Neural crest cell (in vitro differentiated cells): ENCODE results near the gene EIF4E2. TPM values are rescaled to one million over a fixed set of nuclear protein-coding genes. Genes with fewer than 3 reads are reported as not detected.
A peak's percentile ranks its signal among the peaks of the same experiment; 100 is the strongest.
"Not testable (repeated sequence)": the region's sequence is repeated elsewhere in the genome, so short reads cannot be mapped to it uniquely, and the experiment has no call there.

Experiments used
- DNase-seq: peaks from one replicate; pipeline ENCODE4 v3.0.0; 2021; ENCODE audit warnings: low read depth, mixed read lengths, low spot score
- H3K27ac Mint-ChIP-seq: one replicate; pipeline ENCODE4 v1.8.0; 2021; ENCODE audit warnings: mild to moderate bottlenecking, mixed read lengths; ENCODE audit not compliant: unreplicated experiment
- H3K27me3 Mint-ChIP-seq: 2 replicates; pipeline ENCODE4 v1.8.0; 2021; ENCODE audit warnings: low read depth, mild to moderate bottlenecking, mixed read lengths
- H3K36me3 Mint-ChIP-seq: 2 replicates; pipeline ENCODE4 v1.8.0; 2021; ENCODE audit warnings: low read depth, mild to moderate bottlenecking, mixed read lengths
- H3K4me1 Mint-ChIP-seq: 2 replicates; pipeline ENCODE4 v1.8.0; 2021; ENCODE audit warnings: mixed read lengths
- H3K4me3 Mint-ChIP-seq: one replicate; pipeline ENCODE4 v1.8.0; 2021; ENCODE audit warnings: mild to moderate bottlenecking, mixed read lengths
- H3K9me3 Mint-ChIP-seq: 2 replicates; pipeline ENCODE4 v1.8.0; 2021; ENCODE audit warnings: mixed read lengths
- CTCF ChIP-seq: fragments of 200-600 bp; sonication (generic); conservative IDR thresholded peaks from 2 replicates; pipeline ENCODE4 v1.5.0; 2021; ENCODE audit warnings: antibody characterized with exemption, mild to moderate bottlenecking
- total RNA-seq: library from RNA; stranded (reverse); gene quantifications from 2 replicates; pipeline ENCODE4 v1.2.1, GENCODE V29; 2021

The EIF4E2 gene
- total RNA-seq, 1 donor from 2014 or later, result 85.7 TPM

- Mint-ChIP-seq H3K27me3 (peaks cover 18% of the 10 kb centered on the region), H3K27ac (peak overlapping the region; percentile 19), H3K4me1 (peaks cover 15% of the 10 kb centered on the region), H3K9me3 (no peaks in the 10 kb centered on the region), H3K36me3 (no peaks in the 10 kb centered on the region), H3K4me3 (no peak overlapping the region)
- no peak for TF ChIP-seq CTCF
- no peak for DNase-seq
Observed at GRCh38 chr2:232529806-232530547, 20.5 kb upstream of the EIF4E2 start.

- H3K27me3 Mint-ChIP-seq, result peaks cover 15% of the 10 kb centered on the region
- no peak for TF ChIP-seq CTCF
- H3K27ac Mint-ChIP-seq, result no peak overlapping the region
- H3K4me1 Mint-ChIP-seq, result peaks cover 15% of the 10 kb centered on the region
- H3K4me3 Mint-ChIP-seq, result peak overlapping the region; percentile 7
- no peaks in the 10 kb centered on the region for H3K9me3 Mint-ChIP-seq
- no peaks in the 10 kb centered on the region for H3K36me3 Mint-ChIP-seq
- DNase-seq, result no peak
Observed at GRCh38 chr2:232530626-232531260, 19.7 kb upstream of the EIF4E2 start.

GRCh38 chr2:232532419-232532818 is 18.1 kb upstream of the EIF4E2 start:
- TF ChIP-seq CTCF, result no peak
- Mint-ChIP-seq H3K27ac (no peak overlapping the region), H3K9me3 (peaks cover 3% of the 10 kb centered on the region)

GRCh38 chr2:232532821-232533220 is 17.7 kb upstream of the EIF4E2 start:
- not testable (repeated sequence) for DNase-seq, H3K27me3 Mint-ChIP-seq, H3K4me3 Mint-ChIP-seq, H3K9me3 Mint-ChIP-seq, H3K36me3 Mint-ChIP-seq, H3K27ac Mint-ChIP-seq
- peaks cover 15% of the 10 kb centered on the region for H3K4me1 Mint-ChIP-seq

More at GRCh38 chr2:232532419-232532818, 18.1 kb upstream of the EIF4E2 start:
- Mint-ChIP-seq H3K36me3 (peaks cover 4% of the 10 kb centered on the region), H3K4me1 (peaks cover 15% of the 10 kb centered on the region), H3K4me3 (no peak overlapping the region), H3K27me3 (peaks cover 10% of the 10 kb centered on the region)
- DNase-seq, result no peak

GRCh38 chr2:232533944-232534710 is 16.4 kb upstream of the EIF4E2 start:
- no peak for TF ChIP-seq CTCF
- Mint-ChIP-seq H3K4me1 (peaks cover 20% of the 10 kb centered on the region), H3K36me3 (peaks cover 4% of the 10 kb centered on the region), H3K27me3 (peaks cover 3% of the 10 kb centered on the region), H3K9me3 (peaks cover 3% of the 10 kb centered on the region), H3K4me3 (peak overlapping the region; percentile 27), H3K27ac (peak overlapping the region; percentile 35)
- DNase-seq, result no peak
